Activated naive CD8-positive, alpha-beta T cell treated with anti-CD3 and anti-CD28 coated beads for 36 hours (primary cell): Measurements from ENCODE around the gene PNPO. TPM values are rescaled to one million over a fixed set of nuclear protein-coding genes. Genes with fewer than 3 reads are reported as not detected.
"Not testable (repeated sequence)": the region's sequence is repeated elsewhere in the genome, so short reads cannot be mapped to it uniquely, and the experiment has no call there.

Experiments
- DNase-seq: peaks from one replicate; pipeline ENCODE4 v3.0.0; 2021
- H3K27ac Mint-ChIP-seq: one replicate; pipeline ENCODE4 v1.8.0; 2022; ENCODE audit warnings: mild to moderate bottlenecking, moderate library complexity, mixed read lengths
- H3K27me3 Mint-ChIP-seq: one replicate; pipeline ENCODE4 v1.8.0; 2022; ENCODE audit warnings: mild to moderate bottlenecking, mixed read lengths
- H3K36me3 Mint-ChIP-seq: one replicate; pipeline ENCODE4 v1.8.0; 2021; ENCODE audit warnings: mild to moderate bottlenecking, mixed read lengths
- H3K4me1 Mint-ChIP-seq: one replicate; pipeline ENCODE4 v1.8.0; 2021; ENCODE audit warnings: mixed read lengths
- H3K4me3 Mint-ChIP-seq: one replicate; pipeline ENCODE4 v1.8.0; 2022; ENCODE audit warnings: mild to moderate bottlenecking, moderate library complexity, mixed read lengths
- H3K9me3 Mint-ChIP-seq: one replicate; pipeline ENCODE4 v1.8.0; 2022; ENCODE audit warnings: mixed read lengths
- total RNA-seq, 2 experiments: library from RNA; stranded (reverse); gene quantifications; one replicate each; pipeline ENCODE4 v1.2.3, GENCODE V29; 2021

Gene PNPO
- total RNA-seq, 2 experiments from 2014 or later, result 56.1 to 61.1 TPM

- no peaks in the 10 kb centered on the region for H3K9me3 Mint-ChIP-seq
- H3K4me3 Mint-ChIP-seq, result no peak overlapping the region
- H3K4me1 Mint-ChIP-seq, result peaks cover 9% of the 10 kb centered on the region
- peaks cover 5% of the 10 kb centered on the region for H3K36me3 Mint-ChIP-seq
- no peaks in the 10 kb centered on the region for H3K27me3 Mint-ChIP-seq
- DNase-seq, result no peak
- H3K27ac Mint-ChIP-seq, result no peak overlapping the region
These were observed 28.3 kb upstream of the PNPO start for GRCh38 chr17:47913050-47913449.

DNA sequence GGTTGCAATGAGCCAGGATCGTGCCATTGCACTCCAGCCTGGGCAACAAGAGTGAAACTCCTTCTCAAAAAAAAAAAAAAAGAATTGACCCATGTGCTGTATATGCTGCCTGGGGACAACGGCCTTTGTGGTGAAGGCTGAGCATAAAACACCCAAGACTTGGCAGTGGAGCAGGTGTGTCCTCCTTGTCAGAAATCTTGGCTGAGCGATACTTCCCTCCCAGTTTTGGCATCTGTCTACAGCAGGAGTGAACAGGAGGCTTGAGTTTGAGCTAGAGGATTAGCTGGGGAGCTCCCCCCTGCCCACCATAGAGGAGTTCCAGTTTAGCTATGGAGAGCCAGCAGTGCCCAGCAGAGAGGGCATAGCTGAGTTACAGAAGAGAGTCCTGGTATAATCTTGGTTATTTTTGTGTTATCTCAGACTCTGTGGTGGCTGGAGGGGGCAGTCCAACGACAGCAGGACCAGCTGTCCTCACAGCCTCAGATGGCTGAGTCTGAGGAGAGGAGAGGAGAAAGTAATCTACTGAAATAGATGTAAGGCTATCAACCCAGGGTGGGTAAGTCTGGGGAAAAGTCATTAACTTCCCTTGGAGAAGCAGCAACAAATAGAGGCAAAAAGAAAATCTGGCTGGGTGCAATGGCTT is 26.9 kb upstream of the PNPO start:
- no peak for DNase-seq
- Mint-ChIP-seq H3K4me1 (peaks cover 4% of the 10 kb centered on the region), H3K36me3 (peaks cover 3% of the 10 kb centered on the region), H3K9me3 (no peaks in the 10 kb centered on the region), H3K27ac (peak overlapping the region; percentile 16), H3K4me3 (no peak overlapping the region), H3K27me3 (no peaks in the 10 kb centered on the region)

- Mint-ChIP-seq H3K4me3 (no peak overlapping the region), H3K9me3 (no peaks in the 10 kb centered on the region), H3K27me3 (no peaks in the 10 kb centered on the region), H3K36me3 (peaks cover 3% of the 10 kb centered on the region), H3K27ac (peak overlapping the region; percentile 63), H3K4me1 (peaks cover 4% of the 10 kb centered on the region)
- DNase-seq, result no peak
These were observed 25.5 kb upstream of the PNPO start for GRCh38 chr17:47915776-47916398.

DNA sequence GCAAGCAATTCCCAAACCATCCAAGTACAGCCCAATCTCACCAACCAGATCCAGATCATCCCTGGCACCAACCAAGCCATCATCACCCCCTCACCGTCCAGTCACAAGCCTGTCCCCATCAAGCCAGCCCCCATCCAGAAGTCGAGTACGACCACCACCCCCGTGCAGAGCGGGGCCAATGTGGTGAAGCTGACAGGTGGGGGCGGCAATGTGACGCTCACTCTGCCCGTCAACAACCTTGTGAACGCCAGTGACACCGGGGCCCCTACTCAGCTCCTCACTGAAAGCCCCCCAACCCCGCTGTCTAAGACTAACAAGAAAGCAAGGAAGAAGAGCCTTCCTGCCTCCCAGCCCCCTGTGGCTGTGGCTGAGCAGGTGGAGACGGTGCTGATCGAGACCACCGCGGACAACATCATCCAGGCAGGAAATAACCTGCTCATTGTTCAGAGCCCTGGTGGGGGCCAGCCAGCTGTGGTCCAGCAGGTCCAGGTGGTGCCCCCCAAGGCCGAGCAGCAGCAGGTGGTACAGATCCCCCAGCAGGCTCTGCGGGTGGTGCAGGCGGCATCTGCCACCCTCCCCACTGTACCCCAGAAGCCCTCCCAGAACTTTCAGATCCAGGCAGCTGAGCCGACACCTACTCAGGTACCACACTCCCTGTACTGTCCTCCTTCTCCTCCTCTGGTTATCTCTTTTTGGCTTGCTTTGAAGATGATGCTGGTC is 24.7 kb upstream of the PNPO start:
- Mint-ChIP-seq H3K4me3 (no peak overlapping the region), H3K27me3 (no peaks in the 10 kb centered on the region), H3K9me3 (no peaks in the 10 kb centered on the region), H3K4me1 (peaks cover 4% of the 10 kb centered on the region), H3K27ac (peak overlapping the region; percentile 52), H3K36me3 (peaks cover 3% of the 10 kb centered on the region)
- no peak for DNase-seq

DNA sequence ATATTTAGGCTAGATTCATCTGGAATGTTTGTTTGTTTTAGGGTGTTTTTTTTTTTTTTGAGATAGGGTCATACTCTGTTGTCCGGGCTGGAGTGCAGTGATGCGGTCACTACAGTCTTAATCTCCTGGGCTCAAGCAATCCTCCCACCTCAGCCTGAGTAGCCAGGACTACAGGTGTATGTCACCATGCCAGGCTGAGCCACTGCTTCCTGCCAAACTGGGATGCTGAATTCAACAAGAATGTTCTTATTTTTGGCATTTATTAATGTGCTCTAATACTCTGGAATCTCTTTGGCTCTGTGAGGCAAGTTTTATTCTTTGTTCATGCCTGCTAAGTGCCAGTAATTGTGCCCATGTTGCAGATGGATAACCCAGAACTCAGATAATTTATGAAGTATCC is 23.8 kb upstream of the PNPO start:
- peaks cover 3% of the 10 kb centered on the region for H3K36me3 Mint-ChIP-seq
- no peaks in the 10 kb centered on the region for H3K9me3 Mint-ChIP-seq
- no peak overlapping the region for H3K4me3 Mint-ChIP-seq
- no peaks in the 10 kb centered on the region for H3K27me3 Mint-ChIP-seq
- peaks cover 4% of the 10 kb centered on the region for H3K4me1 Mint-ChIP-seq
- no peak for DNase-seq
- no peak overlapping the region for H3K27ac Mint-ChIP-seq

DNA sequence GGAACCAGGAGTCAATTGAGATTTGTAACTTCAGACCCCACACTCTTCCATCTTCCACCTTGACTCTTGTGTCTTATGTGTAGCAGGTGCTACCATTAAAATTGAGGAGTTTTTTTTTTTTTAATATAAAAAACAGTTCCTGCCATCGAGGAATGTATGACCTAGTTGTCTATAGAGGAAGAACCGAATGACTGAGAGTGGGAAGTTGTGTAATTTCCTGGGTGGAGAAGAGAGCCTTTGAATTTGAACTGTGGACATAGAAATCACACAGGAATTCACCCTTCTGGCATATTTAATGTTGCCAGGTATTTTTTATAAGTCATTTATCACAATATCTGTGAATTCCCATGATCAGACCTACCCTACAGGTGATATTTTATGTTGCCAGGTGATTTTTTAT is 23.4 kb upstream of the PNPO start:
- Mint-ChIP-seq H3K9me3 (no peaks in the 10 kb centered on the region), H3K27me3 (no peaks in the 10 kb centered on the region), H3K4me3 (no peak overlapping the region), H3K4me1 (peaks cover 4% of the 10 kb centered on the region), H3K36me3 (peaks cover 3% of the 10 kb centered on the region), H3K27ac (no peak overlapping the region)
- DNase-seq, result no peak

GRCh38 chr17:47918991-47919390 is 22.4 kb upstream of the PNPO start:
- no peak overlapping the region for H3K4me3 Mint-ChIP-seq
- H3K27ac Mint-ChIP-seq, result no peak overlapping the region
- H3K4me1 Mint-ChIP-seq, result peaks cover 4% of the 10 kb centered on the region
- no peak for DNase-seq
- H3K9me3 Mint-ChIP-seq, result no peaks in the 10 kb centered on the region
- peaks cover 3% of the 10 kb centered on the region for H3K36me3 Mint-ChIP-seq
- no peaks in the 10 kb centered on the region for H3K27me3 Mint-ChIP-seq

- not testable (repeated sequence) for H3K36me3 Mint-ChIP-seq, H3K27ac Mint-ChIP-seq, H3K4me1 Mint-ChIP-seq, DNase-seq, H3K27me3 Mint-ChIP-seq, H3K9me3 Mint-ChIP-seq, H3K4me3 Mint-ChIP-seq
These were observed 21.5 kb upstream of the PNPO start for GRCh38 chr17:47919889-47920288.

GRCh38 chr17:47924785-47925677 is 16.3 kb upstream of the PNPO start:
- no peak for DNase-seq
- peaks cover 8% of the 10 kb centered on the region for H3K36me3 Mint-ChIP-seq
- H3K4me3 Mint-ChIP-seq, result no peak overlapping the region
- H3K27ac Mint-ChIP-seq, result no peak overlapping the region
- no peaks in the 10 kb centered on the region for H3K4me1 Mint-ChIP-seq
- H3K9me3 Mint-ChIP-seq, result no peaks in the 10 kb centered on the region
- H3K27me3 Mint-ChIP-seq, result no peaks in the 10 kb centered on the region

GRCh38 chr17:47925678-47925988 is 15.7 kb upstream of the PNPO start:
- H3K9me3 Mint-ChIP-seq, result no peaks in the 10 kb centered on the region
- no peak overlapping the region for H3K4me3 Mint-ChIP-seq
- peaks cover 8% of the 10 kb centered on the region for H3K36me3 Mint-ChIP-seq
- H3K4me1 Mint-ChIP-seq, result no peaks in the 10 kb centered on the region
- DNase-seq, result no peak
- no peak overlapping the region for H3K27ac Mint-ChIP-seq
- no peaks in the 10 kb centered on the region for H3K27me3 Mint-ChIP-seq

- Mint-ChIP-seq H3K36me3 (peaks cover 10% of the 10 kb centered on the region), H3K9me3 (no peaks in the 10 kb centered on the region), H3K4me1 (no peaks in the 10 kb centered on the region), H3K4me3 (no peak overlapping the region), H3K27me3 (no peaks in the 10 kb centered on the region), H3K27ac (no peak overlapping the region)
- no peak for DNase-seq
These were observed 13.5 kb upstream of the PNPO start for GRCh38 chr17:47927821-47928400.

DNA sequence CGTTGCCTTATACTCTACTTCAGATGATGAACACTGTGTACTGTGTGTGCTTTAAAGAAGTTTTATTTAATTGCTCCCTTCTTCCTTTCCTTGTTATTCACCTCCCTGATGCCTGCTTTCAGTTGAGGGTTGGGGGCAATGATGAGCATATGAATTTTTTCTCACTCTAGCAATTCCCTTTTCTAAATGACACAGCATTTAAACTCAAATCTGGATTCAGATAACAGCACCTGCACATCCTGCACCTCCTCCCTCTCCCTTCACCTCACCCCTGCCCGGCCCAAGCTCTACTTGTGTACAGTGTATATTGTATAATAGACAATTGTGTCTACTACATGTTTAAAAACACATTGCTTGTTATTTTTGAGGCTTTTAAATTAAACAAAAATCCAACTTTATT is 13.0 kb upstream of the PNPO start:
- Mint-ChIP-seq H3K27ac (no peak overlapping the region), H3K4me1 (no peaks in the 10 kb centered on the region), H3K27me3 (no peaks in the 10 kb centered on the region), H3K4me3 (no peak overlapping the region), H3K36me3 (peaks cover 10% of the 10 kb centered on the region), H3K9me3 (no peaks in the 10 kb centered on the region)
- DNase-seq, result no peak

DNA sequence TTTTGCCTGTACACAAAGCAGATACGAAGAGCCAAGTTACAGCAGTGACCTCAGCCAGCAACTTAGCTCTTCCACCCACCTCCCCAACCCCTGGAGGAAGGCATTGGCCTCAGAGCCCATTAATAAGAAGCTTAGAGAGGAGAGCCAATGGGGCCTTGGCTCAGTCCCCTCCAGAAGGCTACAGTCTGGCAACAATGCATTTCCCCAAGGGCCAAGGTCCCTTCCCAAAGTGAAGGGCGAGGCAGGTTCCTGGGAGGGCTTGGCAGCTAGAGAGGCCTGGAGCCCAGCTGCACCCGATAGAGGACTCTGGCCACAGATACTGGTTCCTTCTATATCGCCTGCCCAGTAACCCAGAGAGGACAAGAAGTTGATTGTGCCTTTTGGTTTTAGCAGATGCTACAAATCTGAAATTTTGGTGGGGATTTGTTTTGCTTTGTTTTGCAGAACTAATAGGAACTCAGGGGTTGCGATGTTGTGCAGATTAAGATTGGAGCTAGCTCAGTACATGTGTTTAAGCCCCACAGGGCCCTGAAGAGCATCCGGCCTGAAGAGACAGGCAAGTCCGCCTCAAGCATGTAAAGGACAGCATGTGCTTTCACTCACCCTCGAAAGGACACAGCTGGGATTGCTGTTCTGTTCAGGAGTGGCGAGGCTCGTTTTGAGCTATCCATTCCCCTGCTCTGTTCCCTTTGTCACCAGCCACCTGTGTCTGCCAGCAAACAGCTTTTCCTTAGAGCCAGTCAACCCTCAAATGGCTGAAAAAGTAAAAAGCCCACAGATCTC is 12.0 kb upstream of the PNPO start:
- DNase-seq, result no peak
- Mint-ChIP-seq H3K4me3 (no peak overlapping the region), H3K27me3 (no peaks in the 10 kb centered on the region), H3K27ac (no peak overlapping the region), H3K36me3 (peaks cover 10% of the 10 kb centered on the region), H3K9me3 (no peaks in the 10 kb centered on the region), H3K4me1 (no peaks in the 10 kb centered on the region)

DNA sequence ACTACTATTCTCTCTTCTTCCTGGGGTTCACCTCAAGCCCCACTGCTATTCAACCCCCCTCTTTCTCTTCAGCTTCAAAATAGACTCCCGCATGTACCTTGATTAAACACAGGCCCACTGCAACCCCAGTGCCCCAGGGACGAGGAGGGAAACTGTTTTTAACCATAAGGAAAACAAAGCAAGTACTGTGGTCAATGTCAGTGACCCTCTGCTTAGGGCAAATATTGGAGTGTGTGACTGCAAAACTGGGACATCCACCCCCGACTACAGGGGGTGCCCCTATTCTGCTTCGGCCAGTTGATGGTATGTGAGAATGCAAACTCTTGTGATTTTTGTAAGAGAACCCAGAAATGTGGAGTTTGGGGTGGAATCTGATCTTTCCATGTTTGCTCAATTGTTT is 9.5 kb upstream of the PNPO start:
- peaks cover 4% of the 10 kb centered on the region for H3K36me3 Mint-ChIP-seq
- H3K9me3 Mint-ChIP-seq, result no peaks in the 10 kb centered on the region
- DNase-seq, result no peak
- H3K4me1 Mint-ChIP-seq, result no peaks in the 10 kb centered on the region
- H3K27me3 Mint-ChIP-seq, result no peaks in the 10 kb centered on the region
- no peak overlapping the region for H3K27ac Mint-ChIP-seq
- no peak overlapping the region for H3K4me3 Mint-ChIP-seq
